Measurements from ENCODE around the gene TNFRSF13B.

TNFRSF13B gene

GRCh38 chr17:16954521-16954920, 17.4 kb downstream of the TNFRSF13B start:
- DNase-seq (ENCODE audit: low read depth), result no peak

- no peak for DNase-seq (ENCODE audit: low read depth)
These were observed 18.1 kb downstream of the TNFRSF13B start for GRCh38 chr17:16953841-16954240.

- no peak for DNase-seq (ENCODE audit: low read depth)
These were observed 18.6 kb downstream of the TNFRSF13B start for GRCh38 chr17:16953347-16953746.

GRCh38 chr17:16952401-16952800, 19.5 kb downstream of the TNFRSF13B start:
- DNase-seq (ENCODE audit: low read depth), result no peak

GRCh38 chr17:16950488-16950887, 21.4 kb downstream of the TNFRSF13B start:
- no peak for DNase-seq (ENCODE audit: low read depth)

- DNase-seq (ENCODE audit: low read depth), result no peak
These were observed 23.1 kb downstream of the TNFRSF13B start for GRCh38 chr17:16948587-16949376.

- DNase-seq (ENCODE audit: low read depth), result no peak
These were observed 24.4 kb downstream of the TNFRSF13B start for GRCh38 chr17:16947470-16947869.

GRCh38 chr17:16945663-16946218, 26.2 kb downstream of the TNFRSF13B start:
- no peak for DNase-seq (ENCODE audit: low read depth)

- no peak for DNase-seq (ENCODE audit: low read depth)
These were observed 26.8 kb downstream of the TNFRSF13B start for GRCh38 chr17:16945136-16945482.

- no peak for DNase-seq (ENCODE audit: low read depth)
These were observed 27.4 kb downstream of the TNFRSF13B start for GRCh38 chr17:16944334-16945135.

- DNase-seq (ENCODE audit: low read depth), result no peak
These were observed 28.2 kb downstream of the TNFRSF13B start for GRCh38 chr17:16943541-16944333.

GRCh38 chr17:16943032-16943352, 28.9 kb downstream of the TNFRSF13B start:
- no peak for DNase-seq (ENCODE audit: low read depth)

GRCh38 chr17:16942141-16943031, 29.5 kb downstream of the TNFRSF13B start:
- DNase-seq (ENCODE audit: low read depth), result no peak

- DNase-seq (ENCODE audit: low read depth), result no peak
These were observed 30.6 kb downstream of the TNFRSF13B start for GRCh38 chr17:16941072-16942036.

GRCh38 chr17:16940116-16940881, 31.6 kb downstream of the TNFRSF13B start:
- DNase-seq (ENCODE audit: low read depth), result no peak

GRCh38 chr17:16939606-16940115, 32.3 kb downstream of the TNFRSF13B start:
- no peak for DNase-seq (ENCODE audit: low read depth)

- no peak for DNase-seq (ENCODE audit: low read depth)
These were observed 32.7 kb downstream of the TNFRSF13B start for GRCh38 chr17:16939208-16939576.

- no peak for DNase-seq (ENCODE audit: low read depth)
These were observed 33.3 kb downstream of the TNFRSF13B start for GRCh38 chr17:16938496-16939207.

GRCh38 chr17:16938031-16938430, 33.9 kb downstream of the TNFRSF13B start:
- DNase-seq (ENCODE audit: low read depth), result no peak

All from stimulated activated CD8-positive, alpha-beta memory T cell treated with anti-CD3 and anti-CD28 coated beads, Interleukin-15, amount 100 ng/mL, for 1 hour (primary cell).